GM12878 (cell line): ENCODE data around the gene PHF1. TPM values are rescaled to one million over a fixed set of nuclear protein-coding genes. Genes with fewer than 3 reads are reported as not detected.

Source experiments
- ATAC-seq: fragments of 200-7000 bp; cut with Tn5 transposase; 3 replicates; pipeline ENCODE4 v1.9.1; 2020; ENCODE audit warnings: mild to moderate bottlenecking, moderate library complexity
- BruUV-seq: library from RNA; stranded (reverse); fragments of 400-500 nt; replicated peaks from 2 replicates; lab custom pipeline; 2021; lab: Mats Ljungman, UMichigan
- CTCF ChIA-PET: fragments of 300-600 bp; sonication (Branson Sonifier 250); formaldehyde crosslinking; extraction: SDS; loops from one replicate; lab custom pipeline; 2021; ENCODE audit warnings: inconsistent platforms; lab: Yijun Ruan, JAX
- POLR2A ChIA-PET: fragments of 350-600 bp; formaldehyde crosslinking; extraction: SDS; loops from one replicate; lab custom pipeline; 2021; ENCODE audit warnings: inconsistent platforms; lab: Charles Lee
- RAD21 ChIA-PET: fragments of 300-600 bp; sonication (Branson Sonifier 250); formaldehyde crosslinking; loops from one replicate; lab custom pipeline; 2023; ENCODE audit warnings: antibody characterized with exemption; ENCODE audit not compliant: unreplicated experiment; lab: Charles Lee
- SMC1A ChIA-PET: fragments of 300-600 bp; sonication (Branson Sonifier 250); formaldehyde crosslinking; loops from one replicate; lab custom pipeline; 2023; ENCODE audit not compliant: unreplicated experiment, uncharacterized antibody; lab: Charles Lee
- DNase-seq: peaks from one replicate; pipeline ENCODE4 v3.0.0-alpha.2; 2011; ENCODE audit warnings: low read depth, low spot score
- FAIRE-seq: peaks from 3 replicates; lab custom pipeline; 2011; peaks lifted over from hg19 to GRCh38; lab: Jason Lieb, UNC
- H2AFZ ChIP-seq: 2 replicates; pipeline ENCODE4 v1.6.0; 2011; ENCODE audit warnings: low read depth, low read length, control low read depth; ENCODE audit not compliant: control insufficient read depth
- H3K27ac ChIP-seq: 2 replicates; pipeline ENCODE4 v1.5.1; 2011; ENCODE audit warnings: control low read depth; ENCODE audit not compliant: control insufficient read depth, insufficient read depth
- H3K27me3 ChIP-seq, 2 experiments: replicated peaks in 1 of 2; 2 replicates each; pipeline versions ENCODE4 v1.6.0 to v1.6.1; 2011; ENCODE audit warnings: low read length in 1 of 2; ENCODE audit not compliant: control insufficient read depth in 2 of 2, insufficient read depth in 2 of 2
- H3K36me3 ChIP-seq, 2 experiments: 2 replicates each; pipeline ENCODE4 v1.5.1; 2011; ENCODE audit warnings: low read length in 1 of 2; ENCODE audit not compliant: control insufficient read depth in 2 of 2, insufficient read depth in 2 of 2
- H3K4me1 ChIP-seq: 2 replicates; pipeline ENCODE4 v1.6.1; 2011; ENCODE audit warnings: mild to moderate bottlenecking, low read length, moderate library complexity, mixed read lengths; ENCODE audit not compliant: control insufficient read depth, insufficient read depth
- H3K4me2 ChIP-seq: 2 replicates; pipeline ENCODE4 v1.6.0; 2011; ENCODE audit warnings: control low read depth; ENCODE audit not compliant: control insufficient read depth, insufficient read depth
- H3K4me3 ChIP-seq: fragments of 200-600 bp; sonication (generic); 2 replicates; pipeline ENCODE4 v1.5.1; 2016
- H3K79me2 ChIP-seq: 2 replicates; pipeline ENCODE4 v1.6.0; 2011; ENCODE audit warnings: low read length; ENCODE audit not compliant: control insufficient read depth, insufficient read depth
- H3K9ac ChIP-seq: 2 replicates; pipeline ENCODE4 v1.8.0; 2011; ENCODE audit warnings: low read length, control low read depth, mixed read lengths; ENCODE audit not compliant: control insufficient read depth, insufficient read depth
- H3K9me3 ChIP-seq: replicated peaks from 3 replicates; pipeline ENCODE4 v1.5.1; 2011; ENCODE audit warnings: mild to moderate bottlenecking, low read length; ENCODE audit not compliant: control insufficient read depth, insufficient read depth
- H4K20me1 ChIP-seq: 2 replicates; pipeline ENCODE4 v1.6.0; 2011; ENCODE audit not compliant: control insufficient read depth, insufficient read depth
- BHLHE40 ChIP-seq, 2 experiments: fragments of 450-650 bp in 1 of 2; IDR thresholded peaks; 2 replicates each; pipeline ENCODE4 v1.6.1; 2011 to 2017; ENCODE audit warnings: low read depth in 2 of 2, borderline replicate concordance in 1 of 2, improper control_type of control experiment in 1 of 2, low read length in 1 of 2, mild to moderate bottlenecking in 1 of 2
- BMI1 ChIP-seq: fragments of 450-650 bp; IDR thresholded peaks from 2 replicates; pipeline ENCODE4 v1.6.1; 2016; ENCODE audit warnings: mild to moderate bottlenecking, moderate library complexity, borderline replicate concordance
- CBX5 ChIP-seq: sonication (generic); IDR thresholded peaks from 2 replicates; pipeline ENCODE4 v1.6.1; 2016; ENCODE audit warnings: low read depth, moderate library complexity, mild to moderate bottlenecking, inconsistent platforms
- CHD2 ChIP-seq: IDR thresholded peaks from 2 replicates; pipeline ENCODE4 v1.6.1; 2011; ENCODE audit warnings: low read depth, low read length, improper control_type of control experiment, borderline replicate concordance
- CREB1 ChIP-seq: IDR thresholded peaks from 2 replicates; pipeline ENCODE4 v1.6.1; 2012; ENCODE audit warnings: low read depth, mild to moderate bottlenecking, inconsistent platforms
- CTCF ChIP-seq, 3 experiments: IDR thresholded peaks in 2 of 3; conservative IDR thresholded peaks in 1 of 3; 2 replicates each; pipeline ENCODE4 v1.5.1; 2011; ENCODE audit warnings: low read depth in 3 of 3, low read length in 3 of 3, mild to moderate bottlenecking in 3 of 3, control low read depth in 2 of 3, moderate library complexity in 2 of 3, inconsistent platforms in 1 of 3, mixed read lengths in 1 of 3; ENCODE audit not compliant: control insufficient read depth in 2 of 3, insufficient read depth in 1 of 3; ENCODE audit errors: extremely low read depth in 1 of 3
- DPF2 ChIP-seq: fragments of 450-650 bp; IDR thresholded peaks from 2 replicates; pipeline ENCODE4 v1.6.1; 2017; ENCODE audit warnings: mild to moderate bottlenecking
- EGR1 ChIP-seq, 2 experiments: IDR thresholded peaks; 1 replicate in 1 of 2; 2 replicates in 1 of 2; pipeline ENCODE4 v1.6.1; 2011 to 2012; ENCODE audit warnings: low read depth in 2 of 2, low read length in 2 of 2, borderline replicate concordance in 1 of 2, mild to moderate bottlenecking in 1 of 2, moderate library complexity in 1 of 2
- LARP7 ChIP-seq: fragments of 450-650 bp; IDR thresholded peaks from 2 replicates; pipeline ENCODE4 v1.6.1; 2017; ENCODE audit warnings: mild to moderate bottlenecking
- MXI1 ChIP-seq: fragments of 150-350 bp; IDR thresholded peaks from 2 replicates; pipeline ENCODE4 v1.6.1; 2011; ENCODE audit warnings: low read depth, mild to moderate bottlenecking, inconsistent platforms, low read length, improper control_type of control experiment
- NBN ChIP-seq: fragments of 450-650 bp; IDR thresholded peaks from 2 replicates; pipeline ENCODE4 v1.6.1; 2016
- ZBTB11 ChIP-seq: fragments of 450-650 bp; formaldehyde crosslinking; IDR thresholded peaks from 2 replicates; pipeline ENCODE4 v1.5.0; 2022; ENCODE audit warnings: mild to moderate bottlenecking, missing genetic modification characterization
- ZBTB40 ChIP-seq: fragments of 450-650 bp; IDR thresholded peaks from 2 replicates; pipeline ENCODE4 v1.6.1; 2016; ENCODE audit warnings: mild to moderate bottlenecking, moderate library complexity, borderline replicate concordance
- WGBS: methylation state at CpG from one replicate; pipeline ENCODE4 v1.1.6; 2016; ENCODE audit warnings: low lambda C conversion rate; ENCODE audit not compliant: insufficient replicate concordance, insufficient coverage; ENCODE audit errors: missing lambda C conversion rate; 5-methylcytosine and 5-hydroxymethylcytosine counted together
- in situ Hi-C: fragments of 300-500 bp; cut with MboI; formaldehyde crosslinking; loops from 9 replicates; pipeline ENCODE4 v1.14.3; 2018; ENCODE audit warnings: mixed read lengths
- intact Hi-C: fragments of 100-400 bp; cut with micrococcal nuclease; formaldehyde crosslinking; loops from one replicate; pipeline ENCODE4 v1.14.2; 2022; ENCODE audit not compliant: unreplicated experiment
- polyA plus RNA-seq, 11 experiments: library from polyadenylated mRNA; depleted of rRNA in 4 of 11; unstranded in 6 of 11; stranded (reverse) in 5 of 11; fragments of >200 nt; fragmentation: Nextera tagmentation in 4 of 11; fragmentation: Illumina TruSeq in 1 of 11; extraction: Ambion mirVana in 4 of 11; extraction: Trizol in 1 of 11; gene quantifications; 1 replicate in 1 of 11; 2 replicates in 10 of 11; pipeline versions ENCODE4 v1.2.1 to v1.2.3, GENCODE V29; 2011 to 2016; ENCODE audit warnings: inconsistent platforms in 2 of 11, missing spikeins in 2 of 11, low read depth in 1 of 11
- total RNA-seq, 4 experiments: library from RNA; depleted of rRNA in 3 of 4; stranded (reverse); fragments of >200 nt in 3 of 4; fragmentation: Illumina TruSeq in 1 of 4; extraction: Trizol in 1 of 4; gene quantifications; 2 replicates each; pipeline versions ENCODE4 v1.2.1 to v1.2.3, GENCODE V29; 2013 to 2021

Gene PHF1
- total and polyA plus RNA-seq, 10 of the 15 experiments (the other 5 are each of a cell fraction or from before 2014, with no cell fraction given) = 1.3 to 17.8 (median 6.2) TPM

- H3K27me3 ChIP-seq = no peaks in the 10 kb centered on the region; a peak in 2 of 4 replicates
- no peaks in the 10 kb centered on the region for H4K20me1 ChIP-seq
- no peaks in the 10 kb centered on the region for H3K9me3 ChIP-seq
- ChIA-PET SMC1A (no interaction called here), POLR2A (interaction anchor here (1.8 kb wide), 1 partner anchor 17 kb away, joined by 6 read pairs; the partner anchor contains the start of gene PHF1), RAD21 (interaction anchor here (1.3 kb wide), 1 partner anchor 27 kb away, joined by 5 read pairs; the partner anchor contains the start of gene ZBTB9), CTCF (no interaction called here)
- 0% methylated on average over 29 of the region's 79 CpGs for WGBS
- peak overlapping the region; percentile 77 for H3K4me2 ChIP-seq
- peaks cover 54% of the 10 kb centered on the region for H3K4me1 ChIP-seq
- H2AFZ ChIP-seq = no peak overlapping the region
- ATAC-seq (no peak), FAIRE-seq (no peak), DNase-seq (no peak)
- BruUV-seq = no TSS peak
- H3K36me3 ChIP-seq = no peaks in the 10 kb centered on the region
- peaks cover 6% of the 10 kb centered on the region for H3K79me2 ChIP-seq
- H3K4me3 ChIP-seq = peak overlapping the region; percentile 75
- intact Hi-C loops (loop anchor here (1.0 to 2.0 kb wide), 2 partner anchors 37 to 144 kb away; partner anchors contain the start of gene KIFC1), in situ Hi-C loops (no loop called here)
- H3K9ac ChIP-seq = no peak overlapping the region; the same call in 1 of the 2 replicates
- H3K27ac ChIP-seq = no peak overlapping the region
- TF ChIP-seq MXI1 (peak; percentile 62), DPF2 (peak; percentile 23; the same call in 1 of the 2 replicates), CBX5 (no peak), ZBTB40 (peak; percentile 4; the same call in 1 of the 2 replicates), ZBTB11 (CRISPR knock-in tag) (no peak), CTCF (IDR thresholded peaks at IDR 0.05 in 2 of 3, conservative IDR thresholded peaks at IDR 0.05 in 1 of 3; ENCODE audit: control insufficient read depth in 2 of 3, extremely low read depth in 1 of 3, insufficient read depth in 1 of 3, low read depth in 3 of 3, low read length in 3 of 3) (peak in 1 of 3 experiments; percentile 12; a peak in 2 of 6 replicates), BMI1 (peak; percentile 77), LARP7 (0 out of 2 replicates have a peak, but pooled peaks have one; percentile 43), CHD2 (0 out of 2 replicates have a peak, but pooled peaks have one; percentile 34), BHLHE40 (IDR thresholded peaks at IDR 0.05; ENCODE audit: borderline replicate concordance in 1 of 2, low read depth in 2 of 2, low read length in 1 of 2) (peak; percentile 51 to 86; a peak in 3 of 4 replicates), CREB1 (0 out of 2 replicates have a peak, but pooled peaks have one; percentile 2), NBN (no peak), EGR1 (IDR thresholded peaks at IDR 0.05; ENCODE audit: borderline replicate concordance in 1 of 2, low read depth in 2 of 2, low read length in 2 of 2) (peak in 1 of 2 experiments; percentile 70; a peak in 2 of 3 replicates)
These were observed 16.9 kb downstream of the PHF1 start for GRCh38 chr6:33427585-33428223.
